HG03025 (cell line): ENCODE measurements around the gene TMEM98.
"Not testable (repeated sequence)": the region's sequence is repeated elsewhere in the genome, so short reads cannot be mapped to it uniquely, and the experiment has no call there.

Source experiments
- ATAC-seq: cut with Tn5 transposase; IDR thresholded peaks from one replicate; pipeline ENCODE4 v1.9.1; 2021; ENCODE audit warnings: mild to moderate bottlenecking, moderate library complexity; ENCODE audit not compliant: unreplicated experiment, low FRiP score

Gene TMEM98

DNA sequence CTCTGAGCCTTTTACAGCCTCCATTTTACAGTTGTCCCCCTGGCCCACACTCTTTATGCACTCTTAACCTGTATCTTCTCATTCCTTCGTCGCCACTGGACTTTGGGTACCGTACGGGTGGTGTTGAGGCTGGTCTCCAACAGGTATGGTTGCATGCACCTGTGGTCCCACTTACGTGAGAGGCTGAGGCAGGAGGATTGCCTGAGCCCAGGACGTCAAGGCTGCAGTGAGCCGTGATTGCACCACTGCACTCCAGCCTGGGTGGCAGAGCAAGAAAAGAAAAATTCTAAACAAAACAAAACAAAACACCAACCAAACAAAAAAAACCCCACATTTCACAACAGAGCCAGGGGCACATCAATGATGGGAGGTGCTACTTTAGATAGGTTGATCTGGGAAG is 14.4 kb upstream of the TMEM98 start:
- no peak for ATAC-seq

DNA sequence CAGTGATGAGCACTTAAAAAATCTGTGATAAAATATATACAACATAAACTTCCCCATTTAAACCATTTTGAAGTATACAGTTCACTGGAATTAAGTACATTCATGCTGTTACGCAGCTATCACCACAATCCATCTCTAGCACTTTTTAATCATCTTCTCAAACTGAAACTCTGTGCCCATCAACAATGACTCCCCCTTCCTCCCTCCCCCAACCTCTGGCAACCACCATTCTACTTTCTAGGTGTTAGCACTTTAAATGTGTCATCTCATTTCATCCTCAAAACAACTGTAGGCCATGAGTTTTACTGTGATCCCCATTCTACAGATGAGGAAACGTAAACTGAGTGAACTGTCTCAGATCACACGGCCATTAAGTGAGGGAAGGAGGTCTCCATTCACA is 13.8 kb upstream of the TMEM98 start:
- no peak for ATAC-seq

DNA sequence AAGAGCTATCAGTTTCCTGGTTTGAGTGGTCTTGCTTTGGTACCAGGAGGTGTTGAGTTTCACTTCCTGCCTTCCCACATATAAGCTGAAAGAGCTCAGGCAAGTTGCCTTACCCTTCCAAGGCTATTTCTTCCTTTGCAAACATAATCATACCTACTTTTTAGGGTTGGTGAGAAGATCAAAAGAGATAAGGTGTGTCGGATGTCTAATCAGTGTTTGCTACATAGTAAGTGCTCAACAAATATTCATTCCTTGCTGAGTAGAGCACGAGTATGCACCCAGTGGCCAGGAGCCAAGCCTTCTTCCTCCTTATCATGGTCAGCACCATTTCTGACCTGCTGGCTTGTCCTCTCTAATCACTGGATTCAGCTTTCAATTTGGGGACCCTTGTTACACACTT is 12.7 kb upstream of the TMEM98 start:
- ATAC-seq = no peak

DNA sequence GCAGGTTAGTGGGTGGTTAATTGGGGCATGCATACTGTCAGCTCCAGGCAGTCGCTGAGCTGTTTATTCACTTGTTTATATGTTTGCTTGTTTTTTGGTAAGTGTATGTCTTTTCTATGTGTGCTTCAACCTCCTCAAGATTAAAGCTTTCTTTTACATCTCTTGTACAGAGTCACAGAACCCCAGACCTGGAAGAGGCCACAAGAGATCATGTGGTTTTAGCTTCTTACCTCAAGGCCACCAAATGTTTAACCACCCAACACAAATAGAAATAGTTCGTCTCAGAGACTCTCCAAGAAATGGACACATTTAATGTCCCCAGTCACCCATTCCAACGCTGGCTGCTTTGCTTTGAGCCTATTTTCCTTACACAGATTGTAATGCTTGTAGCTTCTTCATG is 11.8 kb upstream of the TMEM98 start:
- no peak for ATAC-seq

DNA sequence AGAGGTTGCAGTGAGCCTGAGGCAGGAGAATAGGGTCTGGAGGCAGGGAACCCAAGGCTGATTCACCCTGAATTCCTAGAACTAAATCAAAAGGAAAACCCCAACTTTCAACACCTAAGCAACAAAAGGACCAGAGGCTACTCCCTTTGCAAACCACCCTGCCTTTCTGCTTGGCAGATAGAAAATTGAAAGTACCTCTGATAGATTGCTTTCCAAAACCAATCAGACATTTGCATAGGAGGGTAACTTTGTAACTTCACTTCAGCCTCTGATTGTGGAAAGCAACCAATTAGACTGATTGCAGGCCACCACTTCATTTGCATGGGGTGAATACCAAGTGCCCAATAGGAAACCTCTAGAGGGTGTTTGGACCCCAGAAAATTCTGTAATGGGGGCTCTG is 10.9 kb upstream of the TMEM98 start:
- ATAC-seq = no peak

DNA sequence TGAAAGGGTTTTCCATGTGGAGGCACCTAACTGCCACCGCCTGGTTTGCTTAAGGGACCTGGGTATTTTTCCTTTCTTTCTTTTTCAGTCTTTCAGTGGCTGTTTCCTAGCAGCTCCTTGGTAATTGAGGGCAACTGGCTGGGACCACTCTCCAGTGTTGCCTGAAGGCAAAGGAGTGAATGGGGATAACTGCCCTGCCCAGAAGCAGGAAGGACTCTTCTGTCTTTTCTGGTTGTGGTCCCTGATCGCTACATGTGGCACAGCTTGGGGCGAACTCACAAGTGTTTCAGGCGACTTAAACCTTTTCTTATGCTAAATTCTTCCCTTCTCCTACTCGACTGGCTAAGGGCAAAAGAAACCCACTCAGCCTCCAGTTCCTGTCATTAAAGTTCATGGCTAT is 10.1 kb upstream of the TMEM98 start:
- no peak for ATAC-seq

DNA sequence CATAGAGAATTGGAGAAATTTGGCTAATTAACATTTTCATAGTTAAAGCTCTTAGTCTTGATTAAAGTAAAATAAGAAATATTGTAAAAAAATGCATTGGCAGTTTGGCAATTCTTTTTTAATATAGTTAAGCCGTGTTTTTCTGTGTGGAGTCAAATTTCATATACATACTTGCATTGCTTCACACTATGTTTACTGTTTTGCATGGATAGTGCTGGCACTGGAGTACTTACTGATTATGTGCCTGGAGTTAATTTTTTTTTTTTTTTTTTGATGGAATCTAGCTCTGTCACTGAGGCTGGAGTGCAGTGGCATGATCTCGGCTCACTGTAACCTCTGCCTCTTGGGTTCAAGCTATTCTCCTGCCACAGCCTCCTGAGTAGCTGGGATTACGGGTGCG is 8.1 kb upstream of the TMEM98 start:
- ATAC-seq = not testable (repeated sequence)

DNA sequence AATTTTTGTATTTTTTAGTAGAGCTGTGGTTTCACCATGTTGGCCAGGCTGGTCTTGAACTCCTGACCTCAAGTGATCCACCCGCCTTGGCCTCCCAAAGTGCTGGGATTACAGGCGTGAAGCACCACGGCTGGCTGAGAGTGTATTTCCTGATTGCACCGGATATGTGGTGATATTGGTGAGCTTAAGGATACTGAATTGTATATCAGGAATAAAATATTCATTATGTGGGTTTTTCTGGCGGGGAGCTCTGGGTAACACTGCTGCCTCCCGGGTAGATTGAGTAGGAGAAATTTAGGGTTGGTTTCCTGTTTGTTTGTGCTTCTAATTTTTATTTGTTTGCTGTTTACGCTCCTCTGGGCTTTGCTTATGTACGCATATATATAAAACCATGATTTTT is 7.7 kb upstream of the TMEM98 start:
- no peak for ATAC-seq

DNA sequence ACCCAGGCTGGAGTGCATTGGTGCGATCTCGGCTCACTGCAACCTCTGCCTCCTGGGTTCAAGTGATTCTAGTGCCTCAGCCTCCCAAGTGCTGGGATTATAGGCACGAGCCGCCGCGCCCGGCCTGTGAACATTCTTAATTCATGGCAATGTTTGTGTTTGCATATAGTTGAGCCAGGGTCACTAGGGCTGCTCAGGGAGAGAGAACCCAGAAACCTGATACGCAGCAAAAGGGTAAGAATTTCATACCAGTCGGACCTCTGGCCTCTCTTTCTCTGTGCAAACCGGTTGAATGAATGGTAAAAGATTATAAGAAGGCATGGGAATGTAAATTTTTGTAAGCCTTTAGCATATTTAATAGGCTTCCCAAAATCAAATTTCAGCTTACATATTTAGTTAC is 6.9 kb upstream of the TMEM98 start:
- no peak for ATAC-seq

DNA sequence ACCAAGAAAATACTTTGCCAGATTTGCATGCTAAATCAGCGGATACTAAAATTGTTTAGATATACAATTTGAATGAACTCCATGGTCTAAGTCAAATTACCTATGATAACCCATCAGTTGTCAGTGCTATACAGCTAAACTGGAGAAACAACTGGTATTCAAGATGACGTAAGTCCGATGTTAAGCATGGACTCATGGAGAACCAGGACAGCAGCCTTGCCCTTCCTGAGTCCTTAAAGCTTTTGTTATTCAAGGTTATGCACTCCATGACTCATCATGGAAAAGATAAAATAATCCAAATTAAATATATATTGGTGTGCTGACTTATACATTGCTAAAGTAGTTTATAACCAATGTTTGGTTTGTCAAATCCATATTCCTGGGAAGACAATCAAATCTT is 4.0 kb upstream of the TMEM98 start:
- not testable (repeated sequence) for ATAC-seq

DNA sequence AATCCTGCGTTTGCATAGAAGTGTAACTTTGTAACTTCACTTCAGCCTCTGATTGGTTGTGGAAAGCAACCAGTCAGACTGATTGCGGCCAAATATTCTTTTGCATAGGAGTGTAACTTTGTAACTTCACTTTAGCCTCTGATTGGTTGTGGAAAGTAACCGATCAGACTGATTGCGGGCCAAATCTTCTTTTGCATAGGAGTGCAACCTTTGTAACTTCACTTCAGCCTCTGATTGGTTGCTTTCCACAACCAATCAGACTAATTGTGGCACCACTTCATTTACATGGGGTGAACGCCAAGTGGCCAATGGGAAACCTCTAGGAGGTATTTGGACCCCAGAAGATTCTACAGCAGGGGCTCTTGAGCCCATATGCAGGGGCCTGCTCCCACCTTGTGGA is 1.8 kb upstream of the TMEM98 start:
- ATAC-seq = no peak

DNA sequence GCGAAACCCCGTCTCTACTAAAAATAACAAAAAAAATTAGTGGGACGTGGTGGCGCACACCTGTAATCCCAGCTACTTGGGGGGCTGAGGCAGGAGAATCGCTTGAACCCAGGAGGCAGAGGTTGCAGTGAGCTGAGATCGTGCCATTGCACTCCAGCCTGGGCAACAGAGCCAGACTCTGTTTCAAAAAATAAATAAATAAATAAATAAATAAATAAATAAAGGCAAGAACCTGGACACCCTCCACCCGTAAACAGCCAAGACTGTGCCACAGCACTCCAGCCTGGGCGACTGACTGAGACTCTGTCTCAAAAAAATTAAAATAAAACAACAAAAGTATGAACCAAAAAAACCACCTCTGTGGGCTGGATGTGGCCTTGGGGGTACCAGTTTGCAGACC is 1.2 kb upstream of the TMEM98 start:
- not testable (repeated sequence) for ATAC-seq

DNA sequence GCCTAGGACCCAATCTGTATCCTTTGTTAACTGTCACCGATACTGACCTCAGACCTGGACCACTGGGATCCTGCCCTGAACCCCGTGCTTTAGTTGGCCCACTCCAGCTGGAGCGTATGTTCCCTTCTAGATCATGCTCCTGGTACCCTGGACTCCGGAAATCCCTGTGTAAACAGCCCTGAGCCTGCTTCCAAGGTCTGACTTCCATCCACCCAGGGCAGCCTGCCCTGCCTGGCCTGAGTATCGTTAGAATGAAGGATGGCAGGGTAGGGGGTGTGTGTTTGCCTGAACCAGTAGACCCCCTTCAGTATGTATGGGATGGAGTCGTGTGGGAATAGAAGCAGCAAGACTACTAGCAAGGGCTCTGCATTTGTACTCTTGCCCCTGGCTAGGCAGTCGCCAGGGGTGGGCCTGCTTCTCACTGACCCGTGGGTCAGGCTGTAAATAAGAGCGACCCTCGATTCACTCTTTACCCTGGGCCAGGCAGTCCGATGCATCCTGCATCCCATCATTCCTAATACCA is 691 bp upstream of the TMEM98 start:
- ATAC-seq = no peak

DNA sequence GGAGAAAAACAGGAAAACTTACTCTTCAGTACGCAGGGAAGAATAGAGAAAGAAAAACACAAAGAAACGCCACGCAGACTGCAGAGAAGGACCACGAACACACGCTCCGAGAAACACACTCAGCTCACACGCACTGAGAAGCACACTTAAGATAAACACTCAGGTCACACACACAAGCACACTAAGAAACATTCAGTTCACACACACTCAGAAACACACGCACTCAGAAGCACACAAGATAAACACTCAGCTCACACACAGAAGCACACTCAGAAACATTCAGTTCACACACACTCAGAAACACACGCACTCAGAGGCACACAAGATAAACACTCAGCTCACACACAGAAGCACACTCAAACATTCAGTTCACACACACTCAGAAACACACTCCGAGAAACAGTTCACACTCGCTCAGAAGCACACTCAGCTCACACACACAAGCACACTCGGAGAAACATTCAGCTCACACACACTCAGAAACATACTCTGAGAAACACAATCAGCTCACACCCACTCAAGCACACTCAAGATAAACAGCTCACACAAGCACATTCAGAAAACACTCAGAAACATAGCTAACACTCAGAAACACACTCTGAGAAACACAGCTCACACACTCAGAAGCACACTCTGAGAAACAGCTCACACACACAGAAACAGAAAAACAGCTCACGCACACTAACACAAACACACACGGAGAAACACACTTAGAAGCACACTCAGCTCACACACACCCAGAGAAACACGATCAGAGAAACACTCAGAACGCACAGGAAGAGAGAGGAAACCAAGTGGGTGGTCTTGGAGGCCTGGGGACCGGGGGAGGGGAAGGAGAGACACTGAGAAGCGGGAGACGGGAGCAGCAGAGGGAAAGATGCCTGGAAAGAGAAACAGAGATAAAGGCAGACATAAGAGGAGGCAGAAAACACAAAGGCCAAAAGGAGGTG is 908 bp downstream of the TMEM98 start:
- no peak for ATAC-seq

DNA sequence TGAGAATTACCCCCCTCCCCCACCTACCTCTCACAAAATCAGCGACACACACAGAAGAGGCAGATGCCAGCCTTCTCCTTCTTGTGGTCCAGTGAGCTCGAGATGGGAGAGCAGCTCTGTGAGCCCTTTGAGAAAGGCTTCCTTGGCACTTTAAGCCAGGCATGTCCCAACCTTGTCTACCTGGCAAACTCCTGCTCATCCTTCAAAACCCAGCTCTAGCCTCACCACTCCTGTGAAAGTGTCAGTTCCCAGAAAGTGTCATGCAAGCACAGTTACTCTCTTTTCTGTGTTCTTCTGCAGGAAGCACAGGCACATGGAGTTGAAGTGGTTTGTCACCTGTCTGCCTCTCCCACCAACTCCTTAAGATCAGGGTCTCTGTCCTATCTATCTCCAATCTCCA is 1.6 kb downstream of the TMEM98 start:
- ATAC-seq = no peak

DNA sequence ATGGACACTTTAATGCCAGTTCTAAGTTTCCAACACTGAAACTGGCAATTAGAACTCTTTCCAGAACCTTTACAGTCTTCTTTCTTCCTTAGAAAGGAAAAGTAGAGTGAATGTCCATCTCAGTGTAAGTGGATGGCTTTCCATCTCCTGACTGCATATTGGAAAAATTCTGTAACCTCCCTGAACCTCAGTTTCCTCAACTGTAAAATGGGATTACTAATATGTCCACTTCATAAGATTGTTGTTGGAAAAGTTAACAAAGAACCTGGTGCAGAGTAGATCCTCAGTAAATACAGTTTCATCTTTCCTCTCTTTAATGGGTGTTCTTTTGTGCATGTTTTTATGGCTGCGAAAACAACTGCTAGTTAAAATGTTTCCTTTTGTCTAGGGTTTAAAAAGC is 2.6 kb downstream of the TMEM98 start:
- ATAC-seq = no peak

DNA sequence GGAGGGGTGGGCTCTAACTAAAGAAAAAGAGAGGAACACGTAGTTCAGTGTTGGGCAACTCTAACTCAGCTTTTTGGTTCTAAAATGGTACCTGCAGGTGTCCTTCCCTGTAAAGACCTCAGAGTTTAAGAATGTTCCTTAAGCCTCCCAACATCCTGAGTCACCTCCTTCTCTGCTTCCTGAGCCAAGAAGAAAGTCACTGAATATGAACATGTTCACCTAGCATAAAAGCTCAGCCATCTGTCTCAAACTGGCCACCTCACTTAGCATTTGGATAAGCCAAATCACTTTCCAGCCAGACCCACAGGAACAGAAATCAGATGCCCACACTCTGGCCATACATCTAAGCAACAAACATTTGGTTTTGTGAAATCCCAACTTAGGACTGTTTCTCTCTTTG is 3.7 kb downstream of the TMEM98 start:
- no peak for ATAC-seq

DNA sequence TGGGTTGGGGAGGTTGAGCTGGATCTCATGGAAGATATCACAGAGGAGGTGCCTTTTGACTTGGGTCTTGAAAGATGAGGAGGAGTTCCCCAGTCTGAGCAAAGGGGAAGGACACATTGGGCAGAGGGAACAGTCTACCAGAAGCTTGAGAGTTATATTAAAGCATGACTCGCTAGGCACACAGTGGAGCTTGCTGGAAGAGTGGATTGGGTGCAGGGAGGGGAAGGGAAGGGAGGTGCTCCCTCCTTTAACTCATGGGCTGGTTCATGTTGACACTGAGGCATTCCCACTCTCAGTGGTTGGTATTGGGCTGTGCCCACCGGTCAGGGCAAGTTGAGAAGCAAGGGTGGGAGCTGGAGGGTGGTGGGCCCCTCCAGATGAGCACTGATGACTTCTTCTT is 5.9 kb downstream of the TMEM98 start:
- no peak for ATAC-seq

DNA sequence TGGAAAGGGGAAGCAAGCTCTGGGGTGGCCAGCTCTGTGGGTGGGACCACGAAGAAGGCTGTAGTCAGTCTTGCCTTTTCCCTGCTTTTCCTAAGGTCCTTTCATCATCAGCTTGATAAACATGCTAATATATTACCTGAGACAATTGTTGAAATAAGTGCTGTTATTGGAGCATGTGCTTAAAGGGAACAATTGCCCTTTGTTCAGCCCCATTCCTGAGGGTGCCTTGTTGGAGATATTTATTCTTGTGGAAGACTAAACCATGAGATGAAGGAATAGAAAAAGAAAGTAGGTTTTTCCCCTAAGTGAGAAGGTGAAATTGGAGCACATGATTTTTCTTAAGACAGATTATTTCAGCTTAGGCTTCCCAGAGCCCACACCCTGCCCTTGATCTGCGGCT is 7.8 kb downstream of the TMEM98 start:
- no peak for ATAC-seq

DNA sequence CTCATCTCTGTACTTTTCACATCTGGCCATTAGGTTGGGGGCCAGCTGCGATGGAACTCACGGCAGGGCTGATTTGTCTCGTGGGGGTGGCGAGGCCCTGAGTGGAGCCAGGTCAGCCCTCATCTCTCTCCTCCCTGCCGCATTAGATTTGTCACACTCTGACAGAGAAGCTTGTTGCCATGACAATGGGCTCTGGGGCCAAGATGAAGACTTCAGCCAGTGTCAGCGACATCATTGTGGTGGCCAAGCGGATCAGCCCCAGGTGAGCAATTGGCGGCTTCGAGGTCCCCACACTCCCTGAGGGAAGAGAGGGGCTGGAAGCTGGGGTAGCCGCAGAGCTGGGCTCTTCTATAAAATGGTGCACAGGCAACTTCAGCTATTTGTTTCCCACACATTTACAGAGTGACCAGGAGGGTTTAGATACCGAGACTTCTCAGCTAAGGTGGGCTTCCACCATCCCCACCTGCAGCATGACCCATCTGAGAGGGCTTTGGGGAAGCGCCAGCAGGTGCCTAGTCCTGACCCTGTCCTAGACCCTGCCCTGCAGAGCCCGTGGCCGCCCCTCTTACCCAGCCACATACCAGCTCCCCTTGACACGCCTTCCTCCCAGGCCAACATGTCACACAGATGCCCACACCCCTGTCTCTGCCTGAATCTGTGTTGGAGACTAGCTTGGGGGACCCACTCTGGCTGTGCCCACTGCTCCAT is 8.4 kb downstream of the TMEM98 start:
- no peak for ATAC-seq

DNA sequence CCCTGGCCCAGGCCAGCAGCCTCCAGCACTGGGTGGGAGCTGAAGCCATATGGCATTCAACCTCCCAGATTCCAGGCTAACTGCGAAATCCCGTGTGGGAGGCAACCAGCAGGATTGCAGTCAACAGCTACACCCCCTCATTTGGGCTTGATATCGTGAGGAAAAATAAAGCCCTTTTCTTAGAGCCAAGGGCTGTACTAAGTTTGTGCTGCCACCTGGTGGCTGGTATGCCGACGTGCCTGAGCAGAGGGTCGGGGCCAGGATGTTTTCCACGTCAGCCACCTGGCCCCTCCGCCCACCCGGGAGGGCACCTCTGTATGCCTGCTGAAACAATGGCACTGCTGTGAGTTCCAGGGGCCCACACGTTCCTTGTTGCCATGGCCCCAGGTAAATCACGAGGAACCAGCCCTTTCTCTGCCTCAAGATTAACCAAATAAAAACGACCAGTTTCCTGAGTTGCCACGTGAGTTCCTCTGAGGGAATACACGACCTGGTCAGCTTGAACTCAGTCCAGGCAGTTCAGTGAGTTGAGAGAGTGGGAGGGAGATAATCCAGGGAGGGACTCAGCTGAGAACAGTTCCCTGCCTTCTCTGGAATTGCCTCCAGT is 9.0 kb downstream of the TMEM98 start:
- ATAC-seq = no peak
